ENCODE data around the gene ALOX12B.
"Not testable (repeated sequence)": the region's sequence is repeated elsewhere in the genome, so short reads cannot be mapped to it uniquely, and the experiment has no call there.

The ALOX12B gene

GRCh38 chr17:8089728-8090127 is 2.2 kb upstream of the ALOX12B start:
- no peak for DNase-seq

GRCh38 chr17:8087952-8088230 is 375 bp upstream of the ALOX12B start:
- no peak for DNase-seq

GRCh38 chr17:8084250-8084649 is 3.3 kb downstream of the ALOX12B start:
- DNase-seq: no peak

GRCh38 chr17:8082292-8082691 is 5.2 kb downstream of the ALOX12B start:
- no peak for DNase-seq

GRCh38 chr17:8081876-8082275 is 5.6 kb downstream of the ALOX12B start:
- no peak for DNase-seq

- DNase-seq: no peak
These were observed 6.7 kb downstream of the ALOX12B start for GRCh38 chr17:8080799-8081219.

GRCh38 chr17:8080208-8080798 is 7.2 kb downstream of the ALOX12B start:
- no peak for DNase-seq

GRCh38 chr17:8079291-8080207 is 8.0 kb downstream of the ALOX12B start:
- peak in 44 of 56 donors; percentile 8 to 78 (median 53) for DNase-seq

- DNase-seq: not testable (repeated sequence)
These were observed 9.6 kb downstream of the ALOX12B start for GRCh38 chr17:8077939-8078338.

GRCh38 chr17:8076502-8077266 is 10.8 kb downstream of the ALOX12B start:
- no peak for DNase-seq

GRCh38 chr17:8075574-8076342 is 11.8 kb downstream of the ALOX12B start:
- no peak for DNase-seq

GRCh38 chr17:8075081-8075480 is 12.4 kb downstream of the ALOX12B start:
- no peak for DNase-seq

GRCh38 chr17:8074554-8074953 is 13.0 kb downstream of the ALOX12B start:
- DNase-seq: no peak

GRCh38 chr17:8073627-8074484 is 13.7 kb downstream of the ALOX12B start:
- DNase-seq: peak in 28 of 56 donors; percentile 3 to 57 (median 20)

- DNase-seq: no peak
These were observed 14.6 kb downstream of the ALOX12B start for GRCh38 chr17:8072729-8073461.

- DNase-seq: no peak
These were observed 15.2 kb downstream of the ALOX12B start for GRCh38 chr17:8072341-8072728.

- DNase-seq: no peak
These were observed 16.0 kb downstream of the ALOX12B start for GRCh38 chr17:8071496-8071895.

- DNase-seq: no peak
These were observed 18.0 kb downstream of the ALOX12B start for GRCh38 chr17:8069587-8069860.

GRCh38 chr17:8068736-8069586 is 18.6 kb downstream of the ALOX12B start:
- DNase-seq: no peak

Measured in nucleus accumbens (tissue), 56 donors.